Keratinocyte (primary cell): ENCODE measurements around the gene CPSF7. TPM values are rescaled to one million over a fixed set of nuclear protein-coding genes. Genes with fewer than 3 reads are reported as not detected.
A peak's percentile ranks its signal among the peaks of the same experiment; 100 is the strongest.

Experiments
- DNase-seq: peaks from one replicate; pipeline ENCODE4 v3.0.0-alpha.2; 2011; ENCODE audit warnings: low read depth, missing footprints, low spot score
- FAIRE-seq: peaks from 2 replicates; lab custom pipeline; 2011; peaks lifted over from hg19 to GRCh38; lab: Jason Lieb, UNC
- H2AFZ ChIP-seq: 2 replicates; pipeline ENCODE4 v1.6.0; 2012; ENCODE audit warnings: low read length, control low read depth, inconsistent platforms; ENCODE audit not compliant: control insufficient read depth
- H3K27ac ChIP-seq: 2 replicates; pipeline ENCODE4 v1.5.1; 2011; ENCODE audit warnings: low read length; ENCODE audit not compliant: control insufficient read depth, insufficient read depth
- H3K27me3 ChIP-seq: 3 replicates; pipeline ENCODE4 v1.6.0; 2011; ENCODE audit warnings: low read length; ENCODE audit not compliant: control insufficient read depth, insufficient read depth; ENCODE audit errors: extremely low read depth
- H3K36me3 ChIP-seq, 2 experiments: 2 replicates in 1 of 2; 3 replicates in 1 of 2; pipeline ENCODE4 v1.5.1; 2011; ENCODE audit warnings: low read length in 2 of 2, mild to moderate bottlenecking in 1 of 2; ENCODE audit not compliant: control insufficient read depth in 2 of 2, insufficient read depth in 2 of 2; ENCODE audit errors: extremely low read depth in 1 of 2
- H3K4me1 ChIP-seq: 3 replicates; pipeline ENCODE4 v1.5.1; 2011; ENCODE audit warnings: low read length; ENCODE audit not compliant: control insufficient read depth, insufficient read depth; ENCODE audit errors: extremely low read depth
- H3K4me2 ChIP-seq: 3 replicates; pipeline ENCODE4 v1.6.0; 2011; ENCODE audit warnings: low read depth, low read length; ENCODE audit not compliant: control insufficient read depth, insufficient read depth; ENCODE audit errors: extremely low read depth
- H3K4me3 ChIP-seq, 3 experiments: fragments of 200-600 bp in 1 of 3; sonication (generic) in 1 of 3; 2 replicates in 2 of 3; 3 replicates in 1 of 3; pipeline ENCODE4 v1.5.1; 2011 to 2016; ENCODE audit warnings: low read length in 3 of 3, mild to moderate bottlenecking in 3 of 3, control low read depth in 2 of 3, inconsistent platforms in 1 of 3, low read depth in 1 of 3, mixed read lengths in 1 of 3, mixed run types in 1 of 3, moderate library complexity in 1 of 3; ENCODE audit not compliant: control insufficient read depth in 2 of 3, insufficient read depth in 2 of 3; ENCODE audit errors: extremely low read depth in 1 of 3
- H3K79me2 ChIP-seq: 2 replicates; pipeline ENCODE4 v1.6.0; 2012; ENCODE audit warnings: low read length; ENCODE audit not compliant: control insufficient read depth, insufficient read depth
- H3K9ac ChIP-seq: 3 replicates; pipeline ENCODE4 v1.6.0; 2011; ENCODE audit warnings: low read length; ENCODE audit not compliant: control insufficient read depth, insufficient read depth; ENCODE audit errors: extremely low read depth
- H3K9me1 ChIP-seq: 3 replicates; pipeline ENCODE4 v1.6.0; 2011; ENCODE audit warnings: low read length; ENCODE audit not compliant: control insufficient read depth, insufficient read depth; ENCODE audit errors: extremely low read depth
- H3K9me3 ChIP-seq: 2 replicates; pipeline ENCODE4 v1.5.1; 2012; ENCODE audit warnings: low read depth, low read length; ENCODE audit not compliant: control insufficient read depth
- H4K20me1 ChIP-seq: 3 replicates; pipeline ENCODE4 v1.6.0; 2011; ENCODE audit warnings: low read length; ENCODE audit not compliant: control insufficient read depth, insufficient read depth; ENCODE audit errors: extremely low read depth
- EZH2 ChIP-seq: IDR thresholded peaks from one replicate; pipeline ENCODE4 v1.6.1; 2012; ENCODE audit warnings: inconsistent platforms, mild to moderate bottlenecking, low read length, moderate library complexity
- dilution Hi-C: fragments of 300-500 bp; cut with MboI; formaldehyde crosslinking; loops from one replicate; pipeline ENCODE4 v1.7.0; 2020; ENCODE audit warnings: low sequenced_read_pairs; ENCODE audit not compliant: extremely low pct_ligation_motif_present
- polyA plus RNA-seq, 5 experiments: library from polyadenylated mRNA; depleted of rRNA in 3 of 5; stranded (reverse) in 3 of 5; stranded (forward) in 1 of 5; unstranded in 1 of 5; fragments of >200 nt; gene quantifications; 1 replicate in 1 of 5; 2 replicates in 3 of 5; 3 replicates in 1 of 5; pipeline versions ENCODE4 v1.2.1 to v1.2.3, GENCODE V29; 2011 to 2012; ENCODE audit warnings: missing spikeins in 2 of 5, low read depth in 1 of 5, low replicate concordance in 1 of 5
- TF ChIP-seq, protein P1 (sequence below), 3 experiments: IDR thresholded peaks in 1 of 3; conservative IDR thresholded peaks in 1 of 3; optimal IDR thresholded peaks in 1 of 3; 2 replicates in 2 of 3; 3 replicates in 1 of 3; pipeline versions ENCODE3 to v1.5.1; 2011; ENCODE audit warnings: low read length in 3 of 3, mild to moderate bottlenecking in 3 of 3, moderate library complexity in 2 of 3, control low read depth in 1 of 3, inconsistent platforms in 1 of 3; ENCODE audit not compliant: insufficient read depth in 2 of 3; ENCODE audit errors: extremely low read depth in 1 of 3

CPSF7 gene
- polyA plus RNA-seq, 1 donor (not counting 4 experiments of a cell fraction or from before 2014, with no cell fraction given): 34.5 TPM

- Histone ChIP-seq H3K4me1 (peaks cover 32% of the 10 kb centered on the region), H3K36me3 (peaks cover 5 to 24% of the 10 kb centered on the region in 2 experiments)
- FAIRE-seq: no peak
Measured at GRCh38 chr11:61372659-61373420, 56.9 kb downstream of the CPSF7 start.

DNA sequence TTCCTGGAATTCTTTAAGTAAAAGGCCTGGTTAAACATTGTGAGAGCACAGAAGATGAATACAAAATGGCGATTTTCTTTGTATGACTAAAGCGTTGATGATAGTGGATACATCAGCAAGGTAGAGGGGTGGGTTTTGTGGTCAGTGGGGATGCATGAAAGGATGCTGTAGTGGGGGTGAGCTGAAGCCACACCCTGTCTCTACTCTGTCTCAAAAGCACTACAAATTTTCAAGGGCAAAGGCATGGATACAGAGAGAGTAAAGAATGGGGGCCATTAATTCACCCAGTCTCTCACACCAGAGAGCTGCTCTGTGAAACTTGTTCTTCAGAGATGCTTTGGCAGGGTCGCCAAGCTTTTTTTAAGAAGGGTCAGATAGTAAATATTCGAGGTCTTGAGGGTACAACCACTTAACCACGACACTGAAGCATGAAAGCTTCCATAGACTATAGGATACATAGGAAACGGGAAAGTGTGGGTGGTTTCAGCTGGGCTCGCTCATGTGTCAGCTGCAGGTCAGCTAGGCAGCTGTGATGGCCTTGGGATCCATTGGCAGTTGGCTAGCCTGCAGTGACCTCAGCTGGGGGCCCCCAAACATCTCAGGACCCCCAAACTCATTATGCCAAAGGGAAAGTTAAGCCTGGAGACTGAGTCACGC, 59.3 kb downstream of the CPSF7 start:
- Histone ChIP-seq H3K9me3 (no peaks in the 10 kb centered on the region), H3K9ac (peak overlapping the region; percentile 78), H3K4me2 (peak overlapping the region; percentile 70), H3K36me3 (peaks cover 19 to 38% of the 10 kb centered on the region in 2 experiments), H2AFZ (no peak overlapping the region), H4K20me1 (no peaks in the 10 kb centered on the region), H3K27me3 (no peaks in the 10 kb centered on the region), H3K9me1 (no peaks in the 10 kb centered on the region), H3K27ac (peak overlapping the region; percentile 99), H3K4me3 (no peak overlapping the region), H3K4me1 (peaks cover 28% of the 10 kb centered on the region), H3K79me2 (no peaks in the 10 kb centered on the region)
- FAIRE-seq: no peak
- dilution Hi-C loops: no loop called here
- TF ChIP-seq, protein P1, sequence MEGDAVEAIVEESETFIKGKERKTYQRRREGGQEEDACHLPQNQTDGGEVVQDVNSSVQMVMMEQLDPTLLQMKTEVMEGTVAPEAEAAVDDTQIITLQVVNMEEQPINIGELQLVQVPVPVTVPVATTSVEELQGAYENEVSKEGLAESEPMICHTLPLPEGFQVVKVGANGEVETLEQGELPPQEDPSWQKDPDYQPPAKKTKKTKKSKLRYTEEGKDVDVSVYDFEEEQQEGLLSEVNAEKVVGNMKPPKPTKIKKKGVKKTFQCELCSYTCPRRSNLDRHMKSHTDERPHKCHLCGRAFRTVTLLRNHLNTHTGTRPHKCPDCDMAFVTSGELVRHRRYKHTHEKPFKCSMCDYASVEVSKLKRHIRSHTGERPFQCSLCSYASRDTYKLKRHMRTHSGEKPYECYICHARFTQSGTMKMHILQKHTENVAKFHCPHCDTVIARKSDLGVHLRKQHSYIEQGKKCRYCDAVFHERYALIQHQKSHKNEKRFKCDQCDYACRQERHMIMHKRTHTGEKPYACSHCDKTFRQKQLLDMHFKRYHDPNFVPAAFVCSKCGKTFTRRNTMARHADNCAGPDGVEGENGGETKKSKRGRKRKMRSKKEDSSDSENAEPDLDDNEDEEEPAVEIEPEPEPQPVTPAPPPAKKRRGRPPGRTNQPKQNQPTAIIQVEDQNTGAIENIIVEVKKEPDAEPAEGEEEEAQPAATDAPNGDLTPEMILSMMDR (optimal IDR thresholded peaks at IDR 0.05 in 1 of 3, IDR thresholded peaks at IDR 0.05 in 1 of 3, conservative IDR thresholded peaks at IDR 0.05 in 1 of 3; ENCODE audit: extremely low read depth in 1 of 3, insufficient read depth in 2 of 3, low read length in 3 of 3): no peak
- no peak for TF ChIP-seq EZH2
- DNase-seq: no peak

More at GRCh38 chr11:61372659-61373420, 56.9 kb downstream of the CPSF7 start:
- Histone ChIP-seq H3K4me3 (no peak overlapping the region), H3K79me2 (no peaks in the 10 kb centered on the region), H3K9me3 (no peaks in the 10 kb centered on the region), H3K9me1 (no peaks in the 10 kb centered on the region), H3K27ac (no peak overlapping the region), H3K27me3 (no peaks in the 10 kb centered on the region), H3K9ac (no peak overlapping the region), H4K20me1 (no peaks in the 10 kb centered on the region), H2AFZ (no peak overlapping the region), H3K4me2 (no peak overlapping the region)
- TF ChIP-seq, protein P1 (optimal IDR thresholded peaks at IDR 0.05 in 1 of 3, IDR thresholded peaks at IDR 0.05 in 1 of 3, conservative IDR thresholded peaks at IDR 0.05 in 1 of 3; ENCODE audit: extremely low read depth in 1 of 3, insufficient read depth in 2 of 3, low read length in 3 of 3): no peak
- TF ChIP-seq EZH2: no peak
- DNase-seq: no peak
- dilution Hi-C loops: no loop called here
